GM23338 (cell line): ENCODE data around the gene UBAC1.

Experiments
- CREB1 ChIP-seq: fragments of 250-450 bp; sonication (Bioruptor Pico); IDR thresholded peaks from 2 replicates; pipeline ENCODE4 v1.5.0; 2020; ENCODE audit warnings: low read depth, mild to moderate bottlenecking, moderate library complexity
- CTCF ChIP-seq, 2 experiments: fragments of 200-600 bp in 1 of 2; sonication (generic) in 1 of 2; conservative IDR thresholded peaks; 2 replicates each; pipeline versions ENCODE4 v1.5.1 to v1.6.1; 2016 to 2017; ENCODE audit warnings: antibody characterized with exemption in 2 of 2, low read depth in 2 of 2, mild to moderate bottlenecking in 2 of 2, moderate library complexity in 1 of 2
- EZH2 ChIP-seq: fragments of 200-600 bp; sonication (generic); IDR thresholded peaks from one replicate; pipeline ENCODE4 v1.8.0; 2017; ENCODE audit warnings: antibody characterized with exemption, mild to moderate bottlenecking, low read depth; ENCODE audit not compliant: unreplicated experiment
- EZH2phosphoT487 ChIP-seq: fragments of 200-600 bp; sonication (generic); IDR thresholded peaks from one replicate; pipeline ENCODE4 v1.8.1; 2018; ENCODE audit warnings: antibody characterized with exemption; ENCODE audit not compliant: unreplicated experiment
- POLR2AphosphoS5 ChIP-seq: IDR thresholded peaks from 2 replicates; pipeline ENCODE4 v1.6.1; 2016; ENCODE audit warnings: antibody characterized with exemption, low read depth
- REST ChIP-seq: IDR thresholded peaks from one replicate; pipeline ENCODE4 v1.6.1; 2018; ENCODE audit warnings: antibody characterized with exemption; ENCODE audit not compliant: unreplicated experiment
- ZNF114 ChIP-seq: fragments of 250-450 bp; sonication (Bioruptor Pico); IDR thresholded peaks from 2 replicates; pipeline ENCODE4 v1.5.0; 2020; ENCODE audit warnings: mild to moderate bottlenecking, moderate library complexity
- ZNF331 ChIP-seq: fragments of 250-450 bp; sonication (Bioruptor Pico); IDR thresholded peaks from 2 replicates; pipeline ENCODE4 v1.5.0; 2020; ENCODE audit warnings: low read depth, mild to moderate bottlenecking, moderate library complexity
- TF ChIP-seq, protein P1 (sequence below): IDR thresholded peaks from 2 replicates; pipeline ENCODE4 v1.6.1; 2016; ENCODE audit warnings: antibody characterized with exemption

DNA sequence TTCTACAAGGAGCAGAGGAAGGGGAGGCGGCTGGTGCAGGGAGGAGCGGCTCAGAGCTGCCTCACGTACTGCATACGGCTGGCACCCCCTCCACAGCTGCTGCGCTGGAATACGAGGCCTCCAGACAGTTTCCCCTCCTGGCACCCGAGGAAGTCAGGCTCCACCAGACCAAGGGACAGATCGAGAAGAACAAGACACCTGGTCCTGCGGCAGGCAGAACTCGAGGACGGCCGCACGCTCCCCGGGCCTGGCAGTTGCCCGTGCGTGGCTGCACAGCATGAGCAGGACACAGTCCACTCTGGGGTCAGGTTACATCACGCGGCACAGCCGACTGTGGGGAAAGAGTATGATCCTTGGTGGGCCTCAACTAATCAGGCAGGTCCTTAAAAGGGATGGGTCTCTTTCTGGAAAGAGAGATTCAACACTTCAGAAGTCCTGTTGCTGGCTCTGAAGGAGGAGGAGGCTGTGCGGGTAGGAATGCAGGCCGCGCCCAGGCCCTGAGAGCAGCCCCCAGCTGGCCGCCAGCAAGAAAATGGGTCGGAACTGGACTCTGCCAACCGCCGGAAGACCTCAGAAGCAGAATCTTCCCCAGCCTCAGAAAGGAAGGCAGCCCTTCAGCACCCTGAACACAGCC lies 11.6 kb downstream of the UBAC1 start:
- TF ChIP-seq ZNF331 (CRISPR knock-in tag) (no peak), CTCF (conservative IDR thresholded peaks at IDR 0.05; ENCODE audit: low read depth in 2 of 2) (no peak), POLR2AphosphoS5 (no peak), EZH2 (no peak), ZNF114 (no peak), REST (no peak), CREB1 (CRISPR knock-in tag) (no peak), EZH2phosphoT487 (no peak)
- TF ChIP-seq, protein P1, sequence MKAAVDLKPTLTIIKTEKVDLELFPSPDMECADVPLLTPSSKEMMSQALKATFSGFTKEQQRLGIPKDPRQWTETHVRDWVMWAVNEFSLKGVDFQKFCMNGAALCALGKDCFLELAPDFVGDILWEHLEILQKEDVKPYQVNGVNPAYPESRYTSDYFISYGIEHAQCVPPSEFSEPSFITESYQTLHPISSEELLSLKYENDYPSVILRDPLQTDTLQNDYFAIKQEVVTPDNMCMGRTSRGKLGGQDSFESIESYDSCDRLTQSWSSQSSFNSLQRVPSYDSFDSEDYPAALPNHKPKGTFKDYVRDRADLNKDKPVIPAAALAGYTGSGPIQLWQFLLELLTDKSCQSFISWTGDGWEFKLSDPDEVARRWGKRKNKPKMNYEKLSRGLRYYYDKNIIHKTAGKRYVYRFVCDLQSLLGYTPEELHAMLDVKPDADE = no peak
